ENCODE results near the gene GLOD5. TPM values are rescaled to one million over a fixed set of nuclear protein-coding genes. Genes with fewer than 3 reads are reported as not detected.

Gene GLOD5
- polyA plus RNA-seq, 2 of the 4 experiments (the other 2 are of a cell fraction): not detected

GRCh38 chrX:48713847-48714246 is 47.7 kb upstream of the GLOD5 start:
- ChIA-PET CTCF (no interaction called here), POLR2A (no interaction called here)
- TF ChIP-seq MAZ (IDR thresholded peaks at IDR 0.05; ENCODE audit: borderline replicate concordance, low read depth, low read length): no peak
- TF ChIP-seq CBX2 (IDR thresholded peaks at IDR 0.05; ENCODE audit: borderline replicate concordance, low read depth): no peak
- TF ChIP-seq SREBF2 (IDR thresholded peaks at IDR 0.05): no peak
- TF ChIP-seq HOXB5 (CRISPR knock-in tag; IDR thresholded peaks at IDR 0.05): no peak
- TF ChIP-seq TP53 (CRISPR knock-in tag; IDR thresholded peaks at IDR 0.05): no peak
- no peak for TF ChIP-seq USF2 (IDR thresholded peaks at IDR 0.05)
- TF ChIP-seq RFX5 (IDR thresholded peaks at IDR 0.05): no peak
- no peak for TF ChIP-seq ELK1 (IDR thresholded peaks at IDR 0.05; ENCODE audit: low read depth, low read length)
- TF ChIP-seq JUN (IDR thresholded peaks at IDR 0.05): no peak
- no peak for TF ChIP-seq ZSCAN20 (CRISPR knock-in tag; IDR thresholded peaks at IDR 0.05)
- no peak for TF ChIP-seq CBX8 (IDR thresholded peaks at IDR 0.05)
- TF ChIP-seq GATA3 (IDR thresholded peaks at IDR 0.05; ENCODE audit: borderline replicate concordance): no peak
- TF ChIP-seq BHLHE40 (IDR thresholded peaks at IDR 0.05; ENCODE audit: low read depth, low read length): no peak
- no peak for TF ChIP-seq EP300 (IDR thresholded peaks at IDR 0.05)
- TF ChIP-seq FOSL2 (IDR thresholded peaks at IDR 0.05): no peak
- no peak for TF ChIP-seq FOSL2 (CRISPR knock-in tag; IDR thresholded peaks at IDR 0.05)
- no peak for TF ChIP-seq CEBPB (IDR thresholded peaks at IDR 0.05)
- Histone ChIP-seq H3K4me1 (no peaks in the 10 kb centered on the region), H3K4me3 (no peak overlapping the region), H3K4me2 (no peak overlapping the region), H3K27ac (no peak overlapping the region), H3K9me3 (0 out of 3 replicates have a peak, but pooled peaks cover 2% of the 10 kb centered on the region)
- ATAC-seq (no peak), FAIRE-seq (no peak), DNase-seq (ENCODE audit: low read depth in 1 of 2, low spot score in 1 of 2) (no peak)
- WGBS (ENCODE audit: missing lambda C conversion rate): 73% methylated on average over 2 of the region's 2 CpGs

GRCh38 chrX:48714573-48714972 is 47.0 kb upstream of the GLOD5 start:
- POLR2A ChIA-PET: no interaction called here
- 72% methylated on average over 5 of the region's 5 CpGs for WGBS (ENCODE audit: missing lambda C conversion rate)
- TF ChIP-seq EHF (CRISPR knock-in tag; IDR thresholded peaks at IDR 0.05) (no peak), ZC3H11A (IDR thresholded peaks at IDR 0.05) (no peak), GATA3 (IDR thresholded peaks at IDR 0.05; ENCODE audit: borderline replicate concordance) (no peak), MYC (IDR thresholded peaks at IDR 0.05; ENCODE audit: borderline replicate concordance, low read length) (no peak), CBX8 (IDR thresholded peaks at IDR 0.05) (no peak), POLR2AphosphoS2 (conservative IDR thresholded peaks at IDR 0.05; ENCODE audit: low read length) (no peak), NFE2L2 (conservative IDR thresholded peaks at IDR 0.05; ENCODE audit: low read length) (no peak), ELK1 (IDR thresholded peaks at IDR 0.05; ENCODE audit: low read depth, low read length) (no peak), KDM5A (IDR thresholded peaks at IDR 0.05) (no peak), SREBF2 (IDR thresholded peaks at IDR 0.05) (no peak), ATOH8 (CRISPR knock-in tag; IDR thresholded peaks at IDR 0.05; ENCODE audit: low read depth) (no peak), MAX (IDR thresholded peaks at IDR 0.05) (no peak), HOXB5 (CRISPR knock-in tag; IDR thresholded peaks at IDR 0.05) (no peak)
- no peak for FAIRE-seq
- Histone ChIP-seq H3K27ac (no peak overlapping the region), H3K4me2 (no peak overlapping the region), H3K4me3 (no peak overlapping the region), H3K9me3 (0 out of 3 replicates have a peak, but pooled peaks cover 2% of the 10 kb centered on the region), H3K4me1 (no peaks in the 10 kb centered on the region)
- no peak for ATAC-seq
- CTCF ChIA-PET: no interaction called here
- DNase-seq (ENCODE audit: low read depth in 1 of 2, low spot score in 1 of 2): no peak
